GM23338 (cell line): Measurements from ENCODE around the gene KIF1A. TPM values are rescaled to one million over a fixed set of nuclear protein-coding genes. Genes with fewer than 3 reads are reported as not detected.

Source experiments
- ATAC-seq: fragments of 200-7000 bp; cut with Tn5 transposase; 3 replicates; pipeline ENCODE4 v1.9.1; 2020
- DNase-seq: peaks from one replicate; pipeline ENCODE4 v3.0.0-alpha.2; 2015; ENCODE audit warnings: low spot score
- H2AFZ ChIP-seq: fragments of 200-600 bp; sonication (generic); 2 replicates; pipeline ENCODE4 v1.8.0; 2016; ENCODE audit warnings: antibody characterized with exemption, mild to moderate bottlenecking, moderate library complexity
- H3F3A ChIP-seq: fragments of 200-600 bp; sonication (generic); replicated peaks from 2 replicates; pipeline ENCODE4 v1.8.0; 2017; ENCODE audit warnings: antibody characterized with exemption, mixed run types, low read depth
- H3K27ac ChIP-seq: fragments of 200-600 bp; sonication (generic); 2 replicates; pipeline ENCODE4 v1.6.1; 2016; ENCODE audit warnings: low read depth
- H3K27me3 ChIP-seq: fragments of 200-600 bp; sonication (generic); 2 replicates; pipeline ENCODE4 v1.8.0; 2016; ENCODE audit warnings: mild to moderate bottlenecking, mixed run types, moderate library complexity; ENCODE audit not compliant: insufficient read depth
- H3K36me3 ChIP-seq: fragments of 200-600 bp; sonication (generic); 2 replicates; pipeline ENCODE4 v1.8.0; 2016; ENCODE audit warnings: mild to moderate bottlenecking; ENCODE audit not compliant: insufficient read depth
- H3K4me1 ChIP-seq: fragments of 200-600 bp; sonication (generic); 2 replicates; pipeline ENCODE4 v1.8.0; 2016; ENCODE audit warnings: mild to moderate bottlenecking, moderate library complexity; ENCODE audit not compliant: insufficient read depth
- H3K4me2 ChIP-seq: fragments of 200-600 bp; sonication (generic); 2 replicates; pipeline ENCODE4 v1.7.1; 2017; ENCODE audit warnings: mixed run types
- H3K4me3 ChIP-seq: fragments of 200-600 bp; sonication (generic); 2 replicates; pipeline ENCODE4 v1.6.1; 2016; ENCODE audit warnings: mixed run types
- H3K79me2 ChIP-seq: fragments of 200-600 bp; sonication (generic); replicated peaks from 2 replicates; pipeline ENCODE4 v1.8.0; 2017; ENCODE audit warnings: mild to moderate bottlenecking; ENCODE audit not compliant: insufficient read depth
- H3K9me2 ChIP-seq: fragments of 200-600 bp; sonication (generic); 2 replicates; pipeline ENCODE4 v1.8.0; 2017; ENCODE audit not compliant: insufficient read depth
- H4K20me1 ChIP-seq: fragments of 200-600 bp; sonication (generic); replicated peaks from 2 replicates; pipeline ENCODE4 v1.8.0; 2017; ENCODE audit warnings: mild to moderate bottlenecking; ENCODE audit not compliant: insufficient read depth
- H3K27ac Mint-ChIP-seq: 2 replicates; pipeline ENCODE4 v1.8.0; 2020; ENCODE audit warnings: inconsistent platforms, mild to moderate bottlenecking, moderate library complexity, mixed read lengths
- H3K27me3 Mint-ChIP-seq: 3 replicates; pipeline ENCODE4 v1.8.0; 2022; ENCODE audit warnings: low read depth, mild to moderate bottlenecking, moderate library complexity, mixed read lengths, inconsistent platforms; ENCODE audit not compliant: insufficient read depth, poor library complexity
- H3K36me3 Mint-ChIP-seq: 3 replicates; pipeline ENCODE4 v1.8.0; 2021; ENCODE audit warnings: low read depth, mild to moderate bottlenecking, inconsistent platforms, moderate library complexity, mixed read lengths
- H3K4me1 Mint-ChIP-seq: 3 replicates; pipeline ENCODE4 v1.8.0; 2020; ENCODE audit warnings: mild to moderate bottlenecking, inconsistent platforms, mixed read lengths
- H3K4me3 Mint-ChIP-seq: 3 replicates; pipeline ENCODE4 v1.8.0; 2021; ENCODE audit warnings: moderate library complexity, mild to moderate bottlenecking, inconsistent platforms, mixed read lengths
- H3K9me3 Mint-ChIP-seq: 3 replicates; pipeline ENCODE4 v1.8.0; 2020; ENCODE audit warnings: moderate library complexity, mild to moderate bottlenecking, inconsistent platforms, mixed read lengths
- CREB1 ChIP-seq: fragments of 250-450 bp; sonication (Bioruptor Pico); IDR thresholded peaks from 2 replicates; pipeline ENCODE4 v1.5.0; 2020; ENCODE audit warnings: low read depth, mild to moderate bottlenecking, moderate library complexity
- CTCF ChIP-seq, 2 experiments: fragments of 200-600 bp in 1 of 2; sonication (generic) in 1 of 2; conservative IDR thresholded peaks; 2 replicates each; pipeline versions ENCODE4 v1.5.1 to v1.6.1; 2016 to 2017; ENCODE audit warnings: antibody characterized with exemption in 2 of 2, low read depth in 2 of 2, mild to moderate bottlenecking in 2 of 2, moderate library complexity in 1 of 2
- ETS1 ChIP-seq: IDR thresholded peaks from 2 replicates; pipeline ENCODE4 v1.6.1; 2016; ENCODE audit warnings: antibody characterized with exemption
- EZH2 ChIP-seq: fragments of 200-600 bp; sonication (generic); IDR thresholded peaks from one replicate; pipeline ENCODE4 v1.8.0; 2017; ENCODE audit warnings: antibody characterized with exemption, mild to moderate bottlenecking, low read depth; ENCODE audit not compliant: unreplicated experiment
- EZH2phosphoT487 ChIP-seq: fragments of 200-600 bp; sonication (generic); IDR thresholded peaks from one replicate; pipeline ENCODE4 v1.8.1; 2018; ENCODE audit warnings: antibody characterized with exemption; ENCODE audit not compliant: unreplicated experiment
- JUNB ChIP-seq: IDR thresholded peaks from one replicate; pipeline ENCODE4 v1.6.1; 2016; ENCODE audit warnings: antibody characterized with exemption; ENCODE audit not compliant: unreplicated experiment
- NANOG ChIP-seq: IDR thresholded peaks from 2 replicates; pipeline ENCODE4 v1.6.1; 2016; ENCODE audit warnings: antibody characterized with exemption, borderline replicate concordance
- POLR2AphosphoS5 ChIP-seq: IDR thresholded peaks from 2 replicates; pipeline ENCODE4 v1.6.1; 2016; ENCODE audit warnings: antibody characterized with exemption, low read depth
- REST ChIP-seq: IDR thresholded peaks from one replicate; pipeline ENCODE4 v1.6.1; 2018; ENCODE audit warnings: antibody characterized with exemption; ENCODE audit not compliant: unreplicated experiment
- STAT1 ChIP-seq: IDR thresholded peaks from one replicate; pipeline ENCODE4 v1.6.1; 2016; ENCODE audit warnings: antibody characterized with exemption; ENCODE audit not compliant: unreplicated experiment
- ZNF462 ChIP-seq: fragments of 250-450 bp; sonication (Bioruptor Pico); IDR thresholded peaks from 2 replicates; pipeline ENCODE4 v1.5.0; 2020; ENCODE audit warnings: mild to moderate bottlenecking, moderate library complexity
- polyA plus RNA-seq: library from polyadenylated mRNA; unstranded; fragments of >200 nt; fragmentation: Nextera tagmentation; extraction: Ambion mirVana; gene quantifications from 2 replicates; pipeline ENCODE4 v1.2.1, GENCODE V29; 2016
- total RNA-seq: library from RNA; depleted of rRNA; stranded (reverse); fragments of >200 nt; shearing (Covaris generic); gene quantifications from 2 replicates; pipeline ENCODE4 v1.2.3, GENCODE V29; 2014

The KIF1A gene
- total and polyA plus RNA-seq, 2 experiments from 2014 or later, result 169 to 214 TPM

- TF ChIP-seq ZNF462 (CRISPR knock-in tag), result no peak
These were observed 112.8 kb downstream of the KIF1A start (continued) for GRCh38 chr2:240707043-240707756.

- H3K36me3 Mint-ChIP-seq, result no peaks in the 10 kb centered on the region
- peaks cover 16% of the 10 kb centered on the region for H3K27me3 Mint-ChIP-seq
- H3K9me3 Mint-ChIP-seq, result no peaks in the 10 kb centered on the region
- no peak overlapping the region for H3K4me3 Mint-ChIP-seq
- no peaks in the 10 kb centered on the region for H3K79me2 ChIP-seq
- no peak overlapping the region for H3K27ac Mint-ChIP-seq
- H3K27ac ChIP-seq, result no peak overlapping the region
- H3K36me3 ChIP-seq, result no peaks in the 10 kb centered on the region
- no peaks in the 10 kb centered on the region for H3K9me2 ChIP-seq
- no peaks in the 10 kb centered on the region for H3K4me1 ChIP-seq
- H3K27me3 ChIP-seq, result no peaks in the 10 kb centered on the region
- no peak for DNase-seq
- H3K4me1 Mint-ChIP-seq, result peaks cover 3% of the 10 kb centered on the region; the same call in 1 of the 3 replicates
- no peaks in the 10 kb centered on the region; the same call in 1 of the 2 replicates for H4K20me1 ChIP-seq
- H3K4me3 ChIP-seq, result no peak overlapping the region
- H3F3A ChIP-seq, result no peaks in the 10 kb centered on the region
- ATAC-seq, result no peak
- H3K4me2 ChIP-seq, result no peak overlapping the region
- no peak overlapping the region for H2AFZ ChIP-seq
- no peak for TF ChIP-seq POLR2AphosphoS5
- TF ChIP-seq STAT1, result no peak
- TF ChIP-seq CREB1 (CRISPR knock-in tag), result no peak
- TF ChIP-seq EZH2, result no peak
- no peak for TF ChIP-seq CTCF (conservative IDR thresholded peaks at IDR 0.05; ENCODE audit: low read depth in 2 of 2)
- no peak for TF ChIP-seq REST
- TF ChIP-seq JUNB, result no peak
- TF ChIP-seq NANOG, result no peak
- TF ChIP-seq EZH2phosphoT487, result no peak
- TF ChIP-seq ETS1, result no peak
These were observed 114.7 kb downstream of the KIF1A start for GRCh38 chr2:240705204-240705791.
